GM18498 (cell line): Measurements from ENCODE around the gene OR7D2.

Experiments
- ATAC-seq: cut with Tn5 transposase; IDR thresholded peaks from one replicate; pipeline ENCODE4 v1.9.1; 2021; ENCODE audit warnings: mild to moderate bottlenecking, moderate library complexity; ENCODE audit not compliant: unreplicated experiment

OR7D2 gene

DNA sequence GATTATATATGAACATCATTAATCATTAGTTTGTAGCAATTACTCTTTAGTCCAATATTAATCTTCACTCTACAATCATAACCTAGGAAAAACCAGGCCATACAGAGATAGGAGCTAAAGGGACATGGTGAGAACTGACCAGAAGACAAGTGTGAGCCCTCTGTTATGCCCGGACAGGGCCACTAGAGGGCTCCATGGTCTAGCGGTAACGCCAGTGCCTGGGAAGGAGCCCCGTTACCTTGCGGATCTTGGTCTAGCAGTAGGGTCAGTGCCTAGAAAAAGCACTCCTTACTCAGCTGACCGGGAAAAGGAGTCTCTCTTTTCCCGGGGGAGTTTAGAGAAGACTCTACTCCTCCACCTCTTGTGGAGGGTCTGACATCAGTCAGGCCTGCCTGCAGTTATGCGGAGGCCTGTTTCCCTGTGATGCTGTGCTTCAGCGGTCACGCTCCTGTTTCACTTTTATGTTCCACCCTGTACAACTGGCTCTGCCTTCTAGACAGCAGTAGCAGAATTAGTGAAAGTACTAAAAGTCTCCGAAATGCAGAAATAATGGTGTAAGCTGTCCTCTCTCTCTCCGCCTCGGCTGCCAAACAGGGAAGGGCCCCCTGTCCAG lies 26.8 kb downstream of the OR7D2 start:
- no peak for ATAC-seq

DNA sequence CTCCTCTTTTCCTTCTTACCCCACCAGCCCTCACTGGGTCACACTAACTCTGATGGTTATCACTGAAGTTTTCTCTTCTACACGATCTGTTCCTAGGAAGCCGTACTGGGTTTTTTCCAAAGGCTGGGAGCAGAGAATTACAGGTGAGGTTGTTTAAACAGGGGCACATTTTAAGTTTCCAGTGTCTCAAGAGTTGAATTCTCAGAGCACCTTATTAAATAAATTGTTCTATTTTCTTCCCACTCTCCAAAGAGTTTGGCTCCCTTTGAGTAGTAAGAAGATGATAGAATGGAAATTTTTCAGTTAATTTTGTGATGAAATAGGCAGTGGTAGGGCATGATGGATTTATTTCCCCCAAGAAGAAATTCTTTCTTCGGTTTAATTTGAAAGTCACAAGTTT lies 40.7 kb downstream of the OR7D2 start, which contains the start of gene OR7D4:
Gene OR7D4 (minus strand): TSS at position 101 of the 400 bp plus-strand sequence. CDS start 4,752 bp downstream, outside the sequence.
- no peak for ATAC-seq
